Stomach (tissue), 9 donors: ENCODE data around the gene BCAP31. TPM values are rescaled to one million over a fixed set of nuclear protein-coding genes. Genes with fewer than 3 reads are reported as not detected.

Experiments used
- DNase-seq, 2 donors: peaks; one replicate each; pipeline versions ENCODE4 v3.0.0 to v3.0.0-alpha.2; 2013 to 2019
- H3K27ac ChIP-seq, 5 donors: fragments of 200-600 bp in 4 of 5; sonication (generic) in 4 of 5; one replicate each; pipeline ENCODE4 v1.5.1; 2013 to 2019; ENCODE audit warnings: mild to moderate bottlenecking in 1 of 5, moderate library complexity in 1 of 5
- H3K27me3 ChIP-seq, 3 donors: fragments of 200-600 bp; sonication (generic); one replicate each; pipeline ENCODE4 v1.5.1; 2017 to 2019; ENCODE audit warnings: mixed run types in 1 of 3
- H3K36me3 ChIP-seq, 4 donors: fragments of 200-600 bp; sonication (generic); 1 replicate in 3 of 4; 2 replicates in 1 of 4; pipeline ENCODE4 v1.5.1; 2016 to 2019
- H3K4me1 ChIP-seq, 4 donors: fragments of 200-600 bp; sonication (generic); one replicate each; pipeline ENCODE4 v1.5.1; 2016 to 2019
- H3K4me3 ChIP-seq, 4 donors: fragments of 200-600 bp; sonication (generic) in 3 of 4; one replicate each; pipeline ENCODE4 v1.5.1; 2016 to 2019; ENCODE audit warnings: mild to moderate bottlenecking in 1 of 4
- H3K9me3 ChIP-seq, 4 donors: fragments of 200-600 bp; sonication (generic); one replicate each; pipeline ENCODE4 v1.5.1; 2016 to 2019
- CTCF ChIP-seq, 7 experiments: fragments of 450-650 bp in 4 of 7; fragments of 200-600 bp in 3 of 7; sonication (generic) in 3 of 7; IDR thresholded peaks; one replicate each; pipeline ENCODE4 v1.5.1; 2016 to 2019; ENCODE audit warnings: antibody characterized with exemption in 7 of 7, control low read depth in 2 of 7, mild to moderate bottlenecking in 1 of 7
- EP300 ChIP-seq: sonication (generic); formaldehyde crosslinking; IDR thresholded peaks from one replicate; pipeline ENCODE4 v1.6.1; 2017; ENCODE audit warnings: antibody characterized with exemption
- POLR2A ChIP-seq, 4 donors: fragments of 450-650 bp; IDR thresholded peaks; one replicate each; pipeline ENCODE4 v1.6.1; 2016; ENCODE audit warnings: antibody characterized with exemption in 4 of 4, control low read depth in 2 of 4, mild to moderate bottlenecking in 1 of 4, moderate library complexity in 1 of 4
- POLR2AphosphoS5 ChIP-seq, 3 donors: sonication (generic); formaldehyde crosslinking; IDR thresholded peaks; one replicate each; pipeline ENCODE4 v1.6.1; 2016; ENCODE audit warnings: antibody characterized with exemption in 3 of 3
- WGBS, 5 donors: extraction: QIAGEN DNeasy Blood & Tissue Kit in 3 of 5; methylation state at CpG; one replicate each; pipeline versions ENCODE4 v1.1.5 to v1.1.7; 2013 to 2018; 5-methylcytosine and 5-hydroxymethylcytosine counted together
- intact Hi-C: fragments of 100-400 bp; cut with DNase I; formaldehyde crosslinking; loops from one replicate; pipeline ENCODE4 v1.15.1; 2023; ENCODE audit warnings: low total_unique reads
- polyA plus RNA-seq, 3 donors: library from polyadenylated mRNA; stranded (reverse); fragments of 200-250 nt; gene quantifications; one replicate each; pipeline ENCODE4 v1.2.3, GENCODE V29; 2013
- total RNA-seq, 5 donors: library from RNA; depleted of rRNA; stranded (reverse); fragments of >200 nt; gene quantifications; one replicate each; pipeline versions ENCODE4 v1.1.0 to v1.2.3, GENCODE V29; 2014 to 2016
- donor health status: healthy with polysubstance abuse.
- donor health status: Bipolar disorder and iron deficiency.
- donor health status: healthy.

BCAP31 gene
- total and polyA plus RNA-seq, 8 donors, result 0.58 to 156 (median 82.0) TPM

DNA sequence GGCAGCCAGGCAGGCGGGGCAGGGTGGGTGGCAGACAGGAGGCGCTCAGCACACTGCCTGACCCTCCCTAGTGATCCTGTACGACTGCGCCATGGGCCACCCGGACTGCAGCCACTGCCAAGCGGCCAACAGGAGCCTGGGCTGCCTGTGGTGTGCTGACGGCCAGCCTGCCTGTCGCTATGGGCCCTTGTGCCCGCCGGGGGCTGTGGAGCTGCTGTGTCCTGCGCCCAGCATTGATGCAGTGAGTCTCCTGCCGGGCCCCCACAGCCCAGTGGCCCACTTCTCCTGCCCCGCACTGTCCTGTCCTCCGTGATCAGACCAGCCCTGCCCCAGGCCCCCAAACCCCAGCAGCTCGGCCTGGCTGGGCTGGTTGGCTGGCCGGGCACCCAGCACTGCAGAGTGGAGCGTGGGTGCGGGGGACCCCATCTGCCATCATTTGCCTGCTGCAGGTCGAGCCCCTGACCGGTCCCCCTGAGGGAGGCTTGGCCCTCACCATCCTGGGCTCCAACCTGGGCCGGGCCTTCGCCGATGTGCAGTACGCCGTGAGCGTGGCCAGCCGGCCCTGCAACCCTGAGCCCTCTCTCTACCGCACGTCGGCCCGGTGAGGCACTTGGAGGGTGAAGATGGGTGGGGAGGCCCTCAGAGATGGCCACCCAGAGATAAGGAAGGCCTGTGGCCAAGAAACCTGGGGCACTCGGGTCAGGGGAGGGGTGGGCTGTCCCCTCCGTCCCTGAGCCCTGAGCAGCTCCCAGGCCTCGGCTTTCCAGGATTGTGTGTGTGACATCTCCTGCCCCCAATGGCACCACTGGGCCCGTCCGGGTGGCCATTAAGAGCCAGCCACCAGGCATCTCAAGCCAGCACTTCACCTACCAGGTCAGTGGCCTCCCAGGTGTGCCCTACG, 47.5 kb upstream of the BCAP31 start:
- DNase-seq, result no peak
- Histone ChIP-seq H3K9me3 (no peaks in the 10 kb centered on the region), H3K27ac (no peak overlapping the region), H3K36me3 (peaks cover 0 to 58% (median 8%) of the 10 kb centered on the region in 4 donors), H3K27me3 (no peaks in the 10 kb centered on the region), H3K4me3 (no peak overlapping the region), H3K4me1 (peaks cover 0 to 6% (median 1%) of the 10 kb centered on the region in 4 donors)
- TF ChIP-seq CTCF (IDR thresholded peaks at IDR 0.05) (no peak), EP300 (no peak), POLR2A (IDR thresholded peaks at IDR 0.05) (no peak)
- intact Hi-C loops, result no loop called here
- 84 to 95% (median 91%) methylated on average over 12 to 37 of the region's 37 CpGs for WGBS, 5 donors

- no peak overlapping the region for H3K4me3 ChIP-seq
- DNase-seq, result no peak
These were observed 46.6 kb upstream of the BCAP31 start for GRCh38 chrX:153770601-153771414.

GRCh38 chrX:153769865-153770600, 45.8 kb upstream of the BCAP31 start:
- H3K27ac ChIP-seq, result no peak overlapping the region
- 80 to 90% (median 85%) methylated on average over 10 to 25 of the region's 25 CpGs for WGBS, 5 donors
- H3K4me1 ChIP-seq, result peaks cover 0 to 22% (median 14%) of the 10 kb centered on the region in 4 donors
- DNase-seq, result peak in 1 of 2 donors; percentile 3
- no peaks in the 10 kb centered on the region for H3K9me3 ChIP-seq
- H3K27me3 ChIP-seq, result no peaks in the 10 kb centered on the region
- peaks cover 0 to 49% (median 7%) of the 10 kb centered on the region in 4 donors for H3K36me3 ChIP-seq
- no peak for TF ChIP-seq POLR2A (IDR thresholded peaks at IDR 0.05)
- no peak for TF ChIP-seq POLR2AphosphoS5 (IDR thresholded peaks at IDR 0.05)
- no peak for TF ChIP-seq CTCF (IDR thresholded peaks at IDR 0.05)
- TF ChIP-seq EP300, result no peak
- intact Hi-C loops, result no loop called here
- H3K4me3 ChIP-seq, result no peak overlapping the region

More at GRCh38 chrX:153770601-153771414, 46.6 kb upstream of the BCAP31 start:
- H3K27ac ChIP-seq, result no peak overlapping the region
- peaks cover 0 to 56% (median 8%) of the 10 kb centered on the region in 4 donors for H3K36me3 ChIP-seq
- no peaks in the 10 kb centered on the region for H3K27me3 ChIP-seq
- no peak for TF ChIP-seq EP300
- no peak for TF ChIP-seq POLR2A (IDR thresholded peaks at IDR 0.05)
- no peak for TF ChIP-seq POLR2AphosphoS5 (IDR thresholded peaks at IDR 0.05)
- TF ChIP-seq CTCF (IDR thresholded peaks at IDR 0.05), result no peak
- H3K9me3 ChIP-seq, result no peaks in the 10 kb centered on the region
- peaks cover 0 to 14% (median 7%) of the 10 kb centered on the region in 4 donors for H3K4me1 ChIP-seq
- intact Hi-C loops, result no loop called here
- 88 to 100% (median 92%) methylated on average over 1 to 18 of the region's 18 CpGs for WGBS, 5 donors
